Ovary (tissue), 3 donors: ENCODE measurements around the gene NR1D2.

ENCODE experiments used
- POLR2A ChIP-seq: fragments of 450-650 bp; IDR thresholded peaks from one replicate; pipeline ENCODE4 v1.6.1; 2017; ENCODE audit warnings: antibody characterized with exemption, mild to moderate bottlenecking, moderate library complexity
- TF ChIP-seq, protein P1 (sequence below), 3 donors: fragments of 450-650 bp in 2 of 3; fragments of 200-600 bp in 1 of 3; IDR thresholded peaks; one replicate each; pipeline versions ENCODE4 v1.5.1 to v1.8.0; 2016 to 2022; ENCODE audit warnings: antibody characterized with exemption in 3 of 3, mild to moderate bottlenecking in 1 of 3
- donor health status: DM: no; HTN: no; CAD: no.

DNA sequence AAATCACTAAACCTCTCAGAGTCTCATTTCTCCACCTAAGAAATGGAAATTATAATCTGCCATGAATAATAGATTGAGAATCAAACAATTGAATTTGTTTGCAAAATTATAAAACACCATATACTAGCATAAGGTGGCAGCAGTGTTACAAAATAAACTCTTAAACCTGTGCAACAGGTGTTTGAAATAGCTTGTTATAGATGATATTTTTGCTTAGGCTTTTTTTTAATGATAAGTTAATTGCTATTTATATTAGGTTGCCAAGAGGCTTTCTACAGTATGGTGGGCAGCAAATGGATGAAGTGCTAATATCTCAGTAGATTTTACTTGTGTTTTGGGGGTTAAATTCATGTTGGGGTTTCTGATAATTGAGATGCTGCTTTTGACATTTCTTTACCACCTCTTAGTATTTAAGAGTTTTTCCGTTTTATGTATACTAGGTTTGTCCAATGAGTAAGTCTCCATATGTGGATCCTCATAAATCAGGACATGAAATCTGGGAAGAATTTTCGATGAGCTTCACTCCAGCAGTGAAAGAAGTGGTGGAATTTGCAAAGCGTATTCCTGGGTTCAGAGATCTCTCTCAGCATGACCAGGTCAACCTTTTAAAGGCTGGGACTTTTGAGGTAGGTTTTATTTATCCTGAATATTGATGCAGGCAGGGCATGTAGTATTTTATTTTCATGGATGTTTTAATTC is 19.6 kb downstream of the NR1D2 start:
- TF ChIP-seq, protein P1, sequence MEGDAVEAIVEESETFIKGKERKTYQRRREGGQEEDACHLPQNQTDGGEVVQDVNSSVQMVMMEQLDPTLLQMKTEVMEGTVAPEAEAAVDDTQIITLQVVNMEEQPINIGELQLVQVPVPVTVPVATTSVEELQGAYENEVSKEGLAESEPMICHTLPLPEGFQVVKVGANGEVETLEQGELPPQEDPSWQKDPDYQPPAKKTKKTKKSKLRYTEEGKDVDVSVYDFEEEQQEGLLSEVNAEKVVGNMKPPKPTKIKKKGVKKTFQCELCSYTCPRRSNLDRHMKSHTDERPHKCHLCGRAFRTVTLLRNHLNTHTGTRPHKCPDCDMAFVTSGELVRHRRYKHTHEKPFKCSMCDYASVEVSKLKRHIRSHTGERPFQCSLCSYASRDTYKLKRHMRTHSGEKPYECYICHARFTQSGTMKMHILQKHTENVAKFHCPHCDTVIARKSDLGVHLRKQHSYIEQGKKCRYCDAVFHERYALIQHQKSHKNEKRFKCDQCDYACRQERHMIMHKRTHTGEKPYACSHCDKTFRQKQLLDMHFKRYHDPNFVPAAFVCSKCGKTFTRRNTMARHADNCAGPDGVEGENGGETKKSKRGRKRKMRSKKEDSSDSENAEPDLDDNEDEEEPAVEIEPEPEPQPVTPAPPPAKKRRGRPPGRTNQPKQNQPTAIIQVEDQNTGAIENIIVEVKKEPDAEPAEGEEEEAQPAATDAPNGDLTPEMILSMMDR (IDR thresholded peaks at IDR 0.05): no peak
- no peak for TF ChIP-seq POLR2A
